Activated CD4-positive, alpha-beta memory T cell treated with anti-CD3 and anti-CD28 coated beads for 36 hours (primary cell): ENCODE data around the gene HSPA14. TPM values are rescaled to one million over a fixed set of nuclear protein-coding genes. Genes with fewer than 3 reads are reported as not detected.

Experiments used
- CTCF ChIA-PET: fragments of 350-600 bp; sonication (Branson Sonifier 250); formaldehyde crosslinking; loops from one replicate; lab custom pipeline; 2021; ENCODE audit warnings: antibody characterized with exemption, inconsistent platforms; lab: Charles Lee
- POLR2A ChIA-PET: fragments of 350-600 bp; sonication (Branson Sonifier 250); formaldehyde crosslinking; loops from one replicate; lab custom pipeline; 2021; ENCODE audit warnings: antibody characterized with exemption; lab: Charles Lee
- DNase-seq: peaks from one replicate; pipeline ENCODE4 v3.0.0-alpha.2; 2020
- H3K27ac Mint-ChIP-seq: one replicate; pipeline ENCODE4 v1.8.0; 2021; ENCODE audit warnings: mixed read lengths
- H3K27me3 Mint-ChIP-seq: one replicate; pipeline ENCODE4 v1.8.0; 2021; ENCODE audit warnings: mixed read lengths
- H3K36me3 Mint-ChIP-seq: one replicate; pipeline ENCODE4 v1.8.0; 2021; ENCODE audit warnings: mixed read lengths
- H3K4me1 Mint-ChIP-seq: one replicate; pipeline ENCODE4 v1.8.0; 2021; ENCODE audit warnings: low read depth, mixed read lengths
- H3K4me3 Mint-ChIP-seq: one replicate; pipeline ENCODE4 v1.8.0; 2021; ENCODE audit warnings: mild to moderate bottlenecking, mixed read lengths
- H3K9me3 Mint-ChIP-seq: one replicate; pipeline ENCODE4 v1.8.0; 2021; ENCODE audit warnings: mixed read lengths
- intact Hi-C: fragments of 100-400 bp; cut with micrococcal nuclease; formaldehyde crosslinking; loops from one replicate; pipeline ENCODE4 v1.15.1; 2023
- total RNA-seq, 2 experiments: library from RNA; stranded (reverse); gene quantifications; one replicate each; pipeline ENCODE4 v1.2.3, GENCODE V29; 2021

Gene HSPA14
- total RNA-seq, 2 experiments from 2014 or later: 31.1 to 31.2 TPM

GRCh38 chr10:14838582-14839304, 637 bp downstream of the HSPA14 start:
- peak overlapping the region; percentile 94 for H3K27ac Mint-ChIP-seq
- peaks cover 32% of the 10 kb centered on the region for H3K36me3 Mint-ChIP-seq
- POLR2A ChIA-PET: interaction anchor here (1.0 to 3.7 kb wide), 13 partner anchors 32 to 653 kb away, joined by 3 to 29 read pairs (median 5); partner anchors contain the start of gene SUV39H2
- no peaks in the 10 kb centered on the region for H3K9me3 Mint-ChIP-seq
- peak overlapping the region; percentile 93 for H3K4me3 Mint-ChIP-seq
- CTCF ChIA-PET: interaction anchor here (0.8 to 2.3 kb wide), 16 partner anchors 15 to 1022 kb away, joined by 3 to 19 read pairs (median 4); partner anchors contain the start of gene SUV39H2
- no peaks in the 10 kb centered on the region for H3K27me3 Mint-ChIP-seq
- H3K4me1 Mint-ChIP-seq: peaks cover 21% of the 10 kb centered on the region
- intact Hi-C loops: loop anchor here (1.0 to 5.0 kb wide), 7 partner anchors 40 to 653 kb away; partner anchors contain the start of genes DCLRE1C and SUV39H2
- DNase-seq: peak; percentile 38

GRCh38 chr10:14839305-14839695, 1.2 kb downstream of the HSPA14 start:
- H3K36me3 Mint-ChIP-seq: peaks cover 35% of the 10 kb centered on the region
- peak; percentile 24 for DNase-seq
- POLR2A ChIA-PET: interaction anchor here (1.1 to 3.7 kb wide), 4 partner anchors 40 to 287 kb away, joined by 3 to 29 read pairs (median 12); partner anchors contain the start of gene SUV39H2

GRCh38 chr10:14840178-14840577, 2.1 kb downstream of the HSPA14 start:
- Mint-ChIP-seq H3K36me3 (peaks cover 38% of the 10 kb centered on the region), H3K4me1 (peaks cover 21% of the 10 kb centered on the region), H3K27me3 (no peaks in the 10 kb centered on the region), H3K27ac (no peak overlapping the region), H3K4me3 (peak overlapping the region; percentile 51), H3K9me3 (no peaks in the 10 kb centered on the region)
- intact Hi-C loops: no loop called here
- POLR2A ChIA-PET: interaction anchor here (0.7 to 1.5 kb wide), 2 partner anchors 252 to 283 kb away, joined by 3 read pairs; no protein-coding TSS in a partner anchor
- DNase-seq: no peak
- CTCF ChIA-PET: no interaction called here

More at GRCh38 chr10:14839305-14839695, 1.2 kb downstream of the HSPA14 start:
- Mint-ChIP-seq H3K27ac (peak overlapping the region; percentile 87), H3K4me3 (peak overlapping the region; percentile 93), H3K4me1 (peaks cover 21% of the 10 kb centered on the region), H3K27me3 (no peaks in the 10 kb centered on the region), H3K9me3 (no peaks in the 10 kb centered on the region)
- intact Hi-C loops: loop anchor here (2.0 to 5.0 kb wide), 2 partner anchors 278 to 342 kb away; no protein-coding TSS in a partner anchor
- CTCF ChIA-PET: interaction anchor here (1.3 to 2.0 kb wide), 2 partner anchors 279 to 302 kb away, joined by 3 to 7 read pairs; no protein-coding TSS in a partner anchor

- POLR2A ChIA-PET: interaction anchor here (0.9 kb wide), 1 partner anchor 34 kb away, joined by 6 read pairs; the partner anchor contains the start of gene SUV39H2
- no peaks in the 10 kb centered on the region for H3K9me3 Mint-ChIP-seq
- no peaks in the 10 kb centered on the region for H3K27me3 Mint-ChIP-seq
- H3K27ac Mint-ChIP-seq: no peak overlapping the region
- no peak overlapping the region for H3K4me3 Mint-ChIP-seq
- DNase-seq: no peak
- intact Hi-C loops: no loop called here
- peaks cover 13% of the 10 kb centered on the region for H3K4me1 Mint-ChIP-seq
- CTCF ChIA-PET: no interaction called here
- H3K36me3 Mint-ChIP-seq: peaks cover 38% of the 10 kb centered on the region
These were observed 5.4 kb downstream of the HSPA14 start for GRCh38 chr10:14843327-14843988.

- Mint-ChIP-seq H3K4me1 (peaks cover 3% of the 10 kb centered on the region), H3K27me3 (no peaks in the 10 kb centered on the region), H3K4me3 (no peak overlapping the region), H3K27ac (no peak overlapping the region), H3K9me3 (no peaks in the 10 kb centered on the region), H3K36me3 (peaks cover 38% of the 10 kb centered on the region)
- POLR2A ChIA-PET: no interaction called here
- DNase-seq: no peak
- intact Hi-C loops: no loop called here
- CTCF ChIA-PET: interaction anchor here (1.4 kb wide), 1 partner anchor 308 kb away, joined by 3 read pairs; no protein-coding TSS in a partner anchor
These were observed 6.8 kb downstream of the HSPA14 start for GRCh38 chr10:14844948-14845347.

GRCh38 chr10:14852236-14852635, 14.1 kb downstream of the HSPA14 start:
- no peaks in the 10 kb centered on the region for H3K9me3 Mint-ChIP-seq
- DNase-seq: no peak
- H3K36me3 Mint-ChIP-seq: peaks cover 32% of the 10 kb centered on the region

GRCh38 chr10:14855453-14855852, 17.3 kb downstream of the HSPA14 start:
- no peaks in the 10 kb centered on the region for H3K27me3 Mint-ChIP-seq
- no peak overlapping the region for H3K27ac Mint-ChIP-seq
- intact Hi-C loops: no loop called here
- ChIA-PET CTCF (interaction anchor here (1.0 kb wide), 1 partner anchor 16 kb away, joined by 3 read pairs; no protein-coding TSS in a partner anchor), POLR2A (no interaction called here)
- DNase-seq: no peak
- H3K4me1 Mint-ChIP-seq: no peaks in the 10 kb centered on the region
- no peak overlapping the region for H3K4me3 Mint-ChIP-seq
- no peaks in the 10 kb centered on the region for H3K9me3 Mint-ChIP-seq
- H3K36me3 Mint-ChIP-seq: peaks cover 43% of the 10 kb centered on the region

More at GRCh38 chr10:14852236-14852635, 14.1 kb downstream of the HSPA14 start:
- ChIA-PET CTCF (no interaction called here), POLR2A (no interaction called here)
- H3K27ac Mint-ChIP-seq: no peak overlapping the region
- intact Hi-C loops: no loop called here
- no peak overlapping the region for H3K4me3 Mint-ChIP-seq
- no peaks in the 10 kb centered on the region for H3K4me1 Mint-ChIP-seq
- no peaks in the 10 kb centered on the region for H3K27me3 Mint-ChIP-seq

- ChIA-PET POLR2A (no interaction called here), CTCF (no interaction called here)
- no peaks in the 10 kb centered on the region for H3K4me1 Mint-ChIP-seq
- no peaks in the 10 kb centered on the region for H3K9me3 Mint-ChIP-seq
- no peak overlapping the region for H3K27ac Mint-ChIP-seq
- DNase-seq: no peak
- peaks cover 37% of the 10 kb centered on the region for H3K36me3 Mint-ChIP-seq
- intact Hi-C loops: no loop called here
- H3K4me3 Mint-ChIP-seq: no peak overlapping the region
- H3K27me3 Mint-ChIP-seq: no peaks in the 10 kb centered on the region
These were observed 20.3 kb downstream of the HSPA14 start for GRCh38 chr10:14858338-14858960.

GRCh38 chr10:14859043-14859442, 20.9 kb downstream of the HSPA14 start:
- no peaks in the 10 kb centered on the region for H3K9me3 Mint-ChIP-seq
- ChIA-PET CTCF (interaction anchor here (1.3 kb wide), 1 partner anchor 31 kb away, joined by 3 read pairs; no protein-coding TSS in a partner anchor), POLR2A (no interaction called here)
- H3K4me1 Mint-ChIP-seq: no peaks in the 10 kb centered on the region
- DNase-seq: no peak
- H3K4me3 Mint-ChIP-seq: no peak overlapping the region
- H3K36me3 Mint-ChIP-seq: peaks cover 39% of the 10 kb centered on the region
- no peaks in the 10 kb centered on the region for H3K27me3 Mint-ChIP-seq
- H3K27ac Mint-ChIP-seq: no peak overlapping the region
- intact Hi-C loops: no loop called here

GRCh38 chr10:14859775-14860174, 21.7 kb downstream of the HSPA14 start:
- H3K4me1 Mint-ChIP-seq: no peaks in the 10 kb centered on the region
- H3K9me3 Mint-ChIP-seq: no peaks in the 10 kb centered on the region
- H3K4me3 Mint-ChIP-seq: no peak overlapping the region
- H3K27me3 Mint-ChIP-seq: no peaks in the 10 kb centered on the region
- H3K36me3 Mint-ChIP-seq: peaks cover 37% of the 10 kb centered on the region
- ChIA-PET CTCF (interaction anchor here (1.3 kb wide), 1 partner anchor 30 kb away, joined by 3 read pairs; no protein-coding TSS in a partner anchor), POLR2A (no interaction called here)
- intact Hi-C loops: no loop called here
- no peak overlapping the region for H3K27ac Mint-ChIP-seq
- DNase-seq: no peak

- Mint-ChIP-seq H3K36me3 (peaks cover 35% of the 10 kb centered on the region), H3K27ac (no peak overlapping the region)
- POLR2A ChIA-PET: no interaction called here
These were observed 22.7 kb downstream of the HSPA14 start for GRCh38 chr10:14860791-14861190.

More at GRCh38 chr10:14860791-14861190, 22.7 kb downstream of the HSPA14 start:
- no peaks in the 10 kb centered on the region for H3K9me3 Mint-ChIP-seq
- no peak overlapping the region for H3K4me3 Mint-ChIP-seq
- H3K4me1 Mint-ChIP-seq: no peaks in the 10 kb centered on the region
- CTCF ChIA-PET: no interaction called here
- H3K27me3 Mint-ChIP-seq: no peaks in the 10 kb centered on the region
- intact Hi-C loops: no loop called here
- no peak for DNase-seq
